ENCODE data around the gene DCTN1. TPM values are rescaled to one million over a fixed set of nuclear protein-coding genes. Genes with fewer than 3 reads are reported as not detected.

DCTN1 gene
- polyA plus RNA-seq, 2 of the 4 experiments (the other 2 are of a cell fraction), result 95.1 to 106 TPM

DNA sequence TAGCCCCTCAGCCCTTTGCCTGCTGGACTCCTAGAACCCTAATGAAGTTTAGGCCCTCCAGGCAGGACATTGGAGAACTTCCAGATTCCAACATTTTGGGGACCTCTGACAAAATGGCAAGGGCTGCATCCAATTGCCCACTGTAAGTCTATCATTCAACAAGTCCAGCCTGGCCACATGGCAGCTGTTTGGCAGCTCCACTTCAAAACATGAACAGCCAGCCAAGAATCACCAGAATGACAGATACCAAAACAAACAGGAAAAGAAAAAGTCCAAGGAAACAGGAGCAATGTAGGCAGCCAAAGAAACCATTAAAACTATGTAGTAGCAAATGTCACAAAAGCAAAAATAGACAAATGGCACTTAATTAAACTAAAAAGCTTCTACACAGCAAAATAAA lies 62.4 kb downstream of the DCTN1 start:
- Histone ChIP-seq H3K27ac (no peak overlapping the region), H3K4me2 (no peak overlapping the region), H3K4me1 (no peaks in the 10 kb centered on the region), H3K9me3 (no peaks in the 10 kb centered on the region), H3K4me3 (no peak overlapping the region)
- ATAC-seq (no peak), FAIRE-seq (no peak), DNase-seq (ENCODE audit: low read depth in 1 of 2, low spot score in 1 of 2) (no peak)
- TF ChIP-seq TP53 (CRISPR knock-in tag; IDR thresholded peaks at IDR 0.05), result no peak
- TF ChIP-seq SMC3 (IDR thresholded peaks at IDR 0.05), result no peak
- TF ChIP-seq JUNB (IDR thresholded peaks at IDR 0.05), result no peak
- no peak for TF ChIP-seq SREBF2 (IDR thresholded peaks at IDR 0.05)
- TF ChIP-seq RFX5 (IDR thresholded peaks at IDR 0.05), result no peak
- CTCF ChIA-PET, result interaction anchor here (1.0 to 1.2 kb wide), 2 partner anchors 9 to 17 kb away, joined by 3 to 4 read pairs; no protein-coding TSS in a partner anchor
- POLR2A ChIA-PET, result no interaction called here

DNA sequence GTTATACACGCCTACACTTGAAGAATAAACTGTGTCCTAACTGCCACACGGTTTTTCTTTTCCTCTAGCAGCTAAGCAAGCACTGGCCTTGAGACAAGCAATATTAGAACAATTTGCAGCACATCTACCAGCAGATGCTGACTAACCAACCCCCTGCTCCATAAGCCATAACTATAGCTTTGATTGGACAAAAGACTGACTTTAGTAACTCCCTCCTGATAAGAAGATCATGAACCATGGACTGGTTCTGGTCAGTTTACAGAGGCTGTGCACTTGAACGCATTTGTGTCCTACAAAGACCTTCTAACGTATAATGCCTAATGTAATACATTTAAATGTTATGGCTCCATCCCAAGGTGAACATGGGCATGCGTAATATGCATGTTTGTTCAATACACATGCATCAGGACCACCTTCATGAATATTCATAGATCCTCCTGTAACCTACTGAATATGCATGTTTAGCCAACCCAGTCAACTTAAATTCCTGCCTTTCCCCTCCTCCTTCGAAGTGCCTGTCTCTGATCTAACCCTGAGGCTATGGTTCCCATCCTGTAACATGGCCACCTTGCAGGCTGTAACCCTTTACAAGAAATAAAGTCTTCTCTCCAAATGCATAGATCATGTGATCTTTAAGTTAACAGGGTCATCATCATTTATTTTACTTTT lies 63.4 kb downstream of the DCTN1 start:
- WGBS (ENCODE audit: missing lambda C conversion rate), result 64% methylated on average over 6 of the region's 6 CpGs
- ChIA-PET CTCF (interaction anchor here (4.3 kb wide), 1 partner anchor 18 kb away, joined by 18 read pairs; no protein-coding TSS in a partner anchor), POLR2A (no interaction called here)
- Histone ChIP-seq H3K4me2 (no peak overlapping the region), H3K9me3 (no peaks in the 10 kb centered on the region), H3K27ac (no peak overlapping the region), H3K4me3 (no peak overlapping the region), H3K4me1 (no peaks in the 10 kb centered on the region)
- ATAC-seq (no peak; a peak in 1 of 6 replicates), FAIRE-seq (no peak), DNase-seq (ENCODE audit: low read depth in 1 of 2, low spot score in 1 of 2) (no peak)
- TF ChIP-seq RNF2 (IDR thresholded peaks at IDR 0.05; ENCODE audit: borderline replicate concordance, low read depth) (no peak), SMC3 (IDR thresholded peaks at IDR 0.05) (no peak), RFX5 (IDR thresholded peaks at IDR 0.05) (no peak), ZFP36 (IDR thresholded peaks at IDR 0.05; ENCODE audit: borderline replicate concordance, partially characterized antibody) (no peak), RARB (CRISPR knock-in tag; IDR thresholded peaks at IDR 0.05) (no peak), HOXB5 (CRISPR knock-in tag; IDR thresholded peaks at IDR 0.05) (no peak), CBX2 (IDR thresholded peaks at IDR 0.05; ENCODE audit: borderline replicate concordance, low read depth) (no peak), HOXA7 (CRISPR knock-in tag; IDR thresholded peaks at IDR 0.05) (no peak), CHD2 (IDR thresholded peaks at IDR 0.05; ENCODE audit: low read length, partially characterized antibody) (no peak), HEYL (CRISPR knock-in tag; IDR thresholded peaks at IDR 0.05) (no peak), POLR2A (IDR thresholded peaks at IDR 0.05; ENCODE audit: low read length) (no peak), CBX8 (IDR thresholded peaks at IDR 0.05) (no peak), PHF8 (IDR thresholded peaks at IDR 0.05; ENCODE audit: borderline replicate concordance, low read depth) (no peak), BCL3 (IDR thresholded peaks at IDR 0.05) (no peak), FOXS1 (CRISPR knock-in tag; IDR thresholded peaks at IDR 0.05) (no peak), POLR2AphosphoS2 (conservative IDR thresholded peaks at IDR 0.05; ENCODE audit: low read length) (no peak), ZSCAN20 (CRISPR knock-in tag; IDR thresholded peaks at IDR 0.05) (no peak)
- TF ChIP-seq, protein P1, sequence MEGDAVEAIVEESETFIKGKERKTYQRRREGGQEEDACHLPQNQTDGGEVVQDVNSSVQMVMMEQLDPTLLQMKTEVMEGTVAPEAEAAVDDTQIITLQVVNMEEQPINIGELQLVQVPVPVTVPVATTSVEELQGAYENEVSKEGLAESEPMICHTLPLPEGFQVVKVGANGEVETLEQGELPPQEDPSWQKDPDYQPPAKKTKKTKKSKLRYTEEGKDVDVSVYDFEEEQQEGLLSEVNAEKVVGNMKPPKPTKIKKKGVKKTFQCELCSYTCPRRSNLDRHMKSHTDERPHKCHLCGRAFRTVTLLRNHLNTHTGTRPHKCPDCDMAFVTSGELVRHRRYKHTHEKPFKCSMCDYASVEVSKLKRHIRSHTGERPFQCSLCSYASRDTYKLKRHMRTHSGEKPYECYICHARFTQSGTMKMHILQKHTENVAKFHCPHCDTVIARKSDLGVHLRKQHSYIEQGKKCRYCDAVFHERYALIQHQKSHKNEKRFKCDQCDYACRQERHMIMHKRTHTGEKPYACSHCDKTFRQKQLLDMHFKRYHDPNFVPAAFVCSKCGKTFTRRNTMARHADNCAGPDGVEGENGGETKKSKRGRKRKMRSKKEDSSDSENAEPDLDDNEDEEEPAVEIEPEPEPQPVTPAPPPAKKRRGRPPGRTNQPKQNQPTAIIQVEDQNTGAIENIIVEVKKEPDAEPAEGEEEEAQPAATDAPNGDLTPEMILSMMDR (IDR thresholded peaks at IDR 0.05), result no peak

- ChIA-PET CTCF (interaction anchor here (0.9 to 4.3 kb wide), 4 partner anchors 10 to 64 kb away, joined by 3 to 18 read pairs (median 8); no protein-coding TSS in a partner anchor), POLR2A (no interaction called here)
- DNase-seq (ENCODE audit: low read depth in 1 of 2, low spot score in 1 of 2), result no peak
- no peak overlapping the region for H3K4me3 ChIP-seq
- no peak for ATAC-seq
- TF ChIP-seq, protein P1 (IDR thresholded peaks at IDR 0.05), result no peak
- no peaks in the 10 kb centered on the region for H3K4me1 ChIP-seq
- H3K9me3 ChIP-seq, result no peaks in the 10 kb centered on the region
- WGBS (ENCODE audit: missing lambda C conversion rate), result 75% methylated on average over 5 of the region's 5 CpGs
- no peak overlapping the region for H3K4me2 ChIP-seq
- no peak overlapping the region for H3K27ac ChIP-seq
- no peak for FAIRE-seq
Measured at GRCh38 chr2:74314107-74314506, 66.0 kb downstream of the DCTN1 start.

Data from A549 (cell line).